Midbrain (tissue), 1 donor: ENCODE measurements around the gene PDK2.

ENCODE experiments used
- DNase-seq: peaks from one replicate; lab custom pipeline; 2025; lab: John Stamatoyannopoulos, UW

The PDK2 gene

GRCh38 chr17:50079334-50080095 lies 15.6 kb upstream of the PDK2 start:
- DNase-seq, result no peak

- DNase-seq, result no peak
These were observed 15.1 kb upstream of the PDK2 start for GRCh38 chr17:50080096-50080480.

GRCh38 chr17:50080827-50081226 lies 14.3 kb upstream of the PDK2 start:
- no peak for DNase-seq

GRCh38 chr17:50081757-50082156 lies 13.4 kb upstream of the PDK2 start:
- DNase-seq, result no peak

- peak; percentile 30 for DNase-seq
These were observed 7.8 kb upstream of the PDK2 start for GRCh38 chr17:50087246-50087911.

GRCh38 chr17:50087912-50088405 lies 7.2 kb upstream of the PDK2 start:
- no peak for DNase-seq

GRCh38 chr17:50088952-50089825 lies 6.0 kb upstream of the PDK2 start:
- no peak for DNase-seq

GRCh38 chr17:50090071-50090470 lies 5.1 kb upstream of the PDK2 start:
- DNase-seq, result no peak

- no peak for DNase-seq
These were observed 3.9 kb upstream of the PDK2 start for GRCh38 chr17:50090971-50091917.

- no peak for DNase-seq
These were observed 3.2 kb upstream of the PDK2 start for GRCh38 chr17:50091918-50092285.

GRCh38 chr17:50093246-50093645 lies 1.9 kb upstream of the PDK2 start:
- no peak for DNase-seq

- DNase-seq, result no peak
These were observed 1.3 kb upstream of the PDK2 start for GRCh38 chr17:50093807-50094206.

- peak; percentile 94 for DNase-seq
These were observed 853 bp upstream of the PDK2 start for GRCh38 chr17:50094243-50094752.

GRCh38 chr17:50095626-50096037 lies 481 bp downstream of the PDK2 start:
- no peak for DNase-seq

GRCh38 chr17:50096092-50096491 lies 941 bp downstream of the PDK2 start:
- DNase-seq, result no peak

- no peak for DNase-seq
These were observed 1.6 kb downstream of the PDK2 start for GRCh38 chr17:50096758-50097157.

- no peak for DNase-seq
These were observed 2.3 kb downstream of the PDK2 start for GRCh38 chr17:50097455-50097854.

- DNase-seq, result no peak
These were observed 2.8 kb downstream of the PDK2 start for GRCh38 chr17:50097926-50098325.

GRCh38 chr17:50098583-50098982 lies 3.4 kb downstream of the PDK2 start:
- DNase-seq, result no peak

- no peak for DNase-seq
These were observed 3.9 kb downstream of the PDK2 start for GRCh38 chr17:50099003-50099402.

- DNase-seq, result no peak
These were observed 5.3 kb downstream of the PDK2 start for GRCh38 chr17:50100480-50100883.
